ENCODE measurements around the gene OXLD1. TPM values are rescaled to one million over a fixed set of nuclear protein-coding genes. Genes with fewer than 3 reads are reported as not detected.

The OXLD1 gene
- total RNA-seq, 4 donors from 2014 or later, result 24.5 to 40.5 (median 31.1) TPM

GRCh38 chr17:81713556-81714411, 47.4 kb upstream of the OXLD1 start:
- Histone ChIP-seq H3K9me3 (no peaks in the 10 kb centered on the region), H3K36me3 (peaks cover 0 to 24% (median 5%) of the 10 kb centered on the region in 4 donors), H3K4me3 (peak overlapping the region in 1 of 4 donors; percentile 7), H3K4me1 (peaks cover 25 to 41% (median 39%) of the 10 kb centered on the region in 4 donors), H3K27me3 (peaks cover 0 to 6% (median 0%) of the 10 kb centered on the region in 4 donors), H3K27ac (replicated peaks in 1 of 4) (peak overlapping the region in 1 of 4 donors; percentile 17)
- TF ChIP-seq POLR2A (IDR thresholded peaks at IDR 0.05; ENCODE audit: low read depth) (no peak), CTCF (IDR thresholded peaks at IDR 0.05) (no peak), POLR2AphosphoS5 (IDR thresholded peaks at IDR 0.05) (no peak), EP300 (IDR thresholded peaks at IDR 0.05) (no peak)
- DNase-seq (ENCODE audit: extremely low spot score), result no peak
- intact Hi-C loops (cut with DNase I), result no loop called here
- 78% methylated on average over 18 of the region's 36 CpGs for WGBS

- intact Hi-C loops (cut with DNase I), result no loop called here
- no peak for TF ChIP-seq POLR2A (IDR thresholded peaks at IDR 0.05; ENCODE audit: low read depth)
- Histone ChIP-seq H3K27me3 (peaks cover 0 to 6% (median 0%) of the 10 kb centered on the region in 4 donors), H3K4me1 (peaks cover 25 to 41% (median 39%) of the 10 kb centered on the region in 4 donors), H3K36me3 (peaks cover 0 to 19% (median 6%) of the 10 kb centered on the region in 4 donors), H3K4me3 (peak overlapping the region; percentile 90 to 92 (median 92)), H3K9me3 (no peaks in the 10 kb centered on the region), H3K27ac (replicated peaks in 1 of 4) (peak overlapping the region in 2 of 4 donors; percentile 74 to 75)
- WGBS, result 41% methylated on average over 15 of the region's 18 CpGs
- no peak for DNase-seq (ENCODE audit: extremely low spot score)
These were observed 46.7 kb upstream of the OXLD1 start for GRCh38 chr17:81713004-81713555.

GRCh38 chr17:81712468-81713003, 46.1 kb upstream of the OXLD1 start:
- 14% methylated on average over 5 of the region's 41 CpGs for WGBS

GRCh38 chr17:81711814-81712467, 45.5 kb upstream of the OXLD1 start, which contains the start of gene SLC25A10:
Gene SLC25A10, plus strand, starts transcription at chr17:81712284. Its CDS starts 143 bp downstream, at chr17:81712427.
- Histone ChIP-seq H3K4me3 (peak within 1 kb of the TSS; percentile 90 to 92 (median 92)), H3K36me3 (peaks cover 9 to 22% (median 13%) of the 10 kb centered on the region in 4 donors), H3K27me3 (peaks cover 0 to 6% (median 0%) of the 10 kb centered on the region in 4 donors), H3K27ac (replicated peaks in 1 of 4) (peak within 1 kb of the TSS; percentile 67 to 75 (median 72)), H3K4me1 (peaks cover 25 to 41% (median 39%) of the 10 kb centered on the region in 4 donors), H3K9me3 (no peaks in the 10 kb centered on the region)
- intact Hi-C loops (cut with DNase I), result no loop called here
- no peak for DNase-seq (ENCODE audit: extremely low spot score)
- TF ChIP-seq EP300 (IDR thresholded peaks at IDR 0.05) (no peak), POLR2A (IDR thresholded peaks at IDR 0.05; ENCODE audit: low read depth) (no peak), CTCF (IDR thresholded peaks at IDR 0.05) (peak in 2 of 3 experiments; percentile 15 to 19), POLR2AphosphoS5 (IDR thresholded peaks at IDR 0.05) (peak; percentile 28 to 56)
- WGBS, result 0% methylated on average over 20 of the region's 89 CpGs

More at GRCh38 chr17:81712468-81713003, 46.1 kb upstream of the OXLD1 start:
- TF ChIP-seq CTCF (IDR thresholded peaks at IDR 0.05) (no peak), POLR2A (IDR thresholded peaks at IDR 0.05; ENCODE audit: low read depth) (no peak), POLR2AphosphoS5 (IDR thresholded peaks at IDR 0.05) (no peak), EP300 (IDR thresholded peaks at IDR 0.05) (no peak)
- Histone ChIP-seq H3K27ac (replicated peaks in 1 of 4) (peak overlapping the region; percentile 67 to 75 (median 72)), H3K27me3 (peaks cover 0 to 6% (median 0%) of the 10 kb centered on the region in 4 donors), H3K4me1 (peaks cover 25 to 41% (median 39%) of the 10 kb centered on the region in 4 donors), H3K36me3 (peaks cover 4 to 19% (median 8%) of the 10 kb centered on the region in 4 donors), H3K9me3 (no peaks in the 10 kb centered on the region), H3K4me3 (peak overlapping the region; percentile 90 to 92 (median 92))
- intact Hi-C loops (cut with DNase I), result no loop called here
- no peak for DNase-seq (ENCODE audit: extremely low spot score)
